HG03135 (cell line): ENCODE data around the gene OSBP2.

ENCODE experiments used
- ATAC-seq: cut with Tn5 transposase; IDR thresholded peaks from one replicate; pipeline ENCODE4 v1.9.1; 2021; ENCODE audit warnings: mild to moderate bottlenecking, moderate library complexity; ENCODE audit not compliant: unreplicated experiment

The OSBP2 gene

DNA sequence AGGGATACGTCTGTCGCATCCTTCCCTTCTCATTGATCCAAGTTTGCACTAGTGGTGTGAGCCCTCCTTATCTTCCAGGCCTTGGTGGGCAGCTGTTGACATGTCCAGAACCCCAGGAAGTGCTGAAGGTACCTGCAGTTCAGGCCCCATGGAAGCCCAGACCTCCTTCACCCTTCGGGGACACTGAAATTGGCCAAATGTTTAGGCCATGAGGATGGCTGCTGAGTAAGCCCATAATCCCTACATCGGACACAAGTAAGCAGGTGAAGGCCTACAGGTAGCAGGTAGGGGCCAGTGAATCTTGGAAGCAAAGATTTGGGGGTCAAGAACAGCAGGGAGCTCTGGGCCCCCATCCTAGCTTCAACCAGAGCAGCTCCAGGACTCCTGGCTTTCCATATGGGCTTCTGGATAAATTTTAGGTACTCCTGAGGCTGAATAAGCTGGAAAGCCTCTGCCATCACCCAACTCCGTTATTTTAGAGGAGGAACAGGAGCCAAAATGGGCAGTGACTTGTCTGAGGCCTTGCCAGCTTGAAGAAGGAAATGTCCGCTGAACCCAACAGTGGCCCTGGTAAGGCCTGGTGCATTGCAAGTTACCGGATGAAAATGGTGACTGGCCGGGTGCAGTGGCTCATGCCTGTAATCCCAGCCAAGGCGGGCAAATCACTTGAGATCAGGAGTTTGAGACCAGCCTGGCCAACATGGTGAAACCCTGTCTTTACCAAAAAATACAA is 228.7 kb downstream of the OSBP2 start:
- no peak for ATAC-seq

DNA sequence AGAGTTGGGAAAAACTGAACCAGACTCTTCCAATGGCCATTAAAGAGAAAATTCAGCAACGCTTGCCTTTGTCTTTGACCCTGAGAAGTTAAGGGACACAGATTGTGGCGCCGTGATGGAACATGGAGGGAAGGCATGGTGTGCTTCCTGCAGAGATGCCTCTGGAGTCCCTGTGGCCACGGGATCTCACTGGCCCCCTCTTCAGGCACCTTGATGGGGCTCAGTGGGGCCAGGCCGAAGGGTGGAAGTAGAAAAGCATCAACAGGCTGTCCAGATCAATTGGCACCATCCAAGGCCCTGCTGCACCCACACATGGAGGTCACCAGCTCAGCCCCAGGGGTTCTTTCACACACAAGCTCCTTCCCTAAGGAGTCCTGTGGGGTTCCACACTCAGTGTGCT is 231.0 kb downstream of the OSBP2 start:
- ATAC-seq: no peak

DNA sequence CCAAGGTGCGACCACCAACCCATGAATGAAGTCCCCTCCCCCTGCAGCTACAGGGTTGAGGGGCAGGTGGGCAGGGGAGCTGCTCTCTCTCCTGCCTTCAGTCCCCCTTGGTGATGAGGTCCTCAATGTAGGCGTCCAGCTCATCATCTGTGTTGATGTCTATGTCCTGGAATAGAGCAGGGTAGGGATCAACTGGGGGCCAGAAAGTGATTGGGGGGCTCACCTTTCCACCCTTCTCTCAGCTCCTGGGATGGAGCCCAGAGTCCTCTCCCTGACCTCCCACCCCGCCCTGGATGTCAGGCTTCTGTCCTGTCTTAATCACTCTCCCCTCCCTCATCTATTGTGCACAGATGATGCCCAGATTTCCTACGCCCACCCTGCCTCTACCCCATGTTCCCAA is 232.0 kb downstream of the OSBP2 start:
- no peak for ATAC-seq

DNA sequence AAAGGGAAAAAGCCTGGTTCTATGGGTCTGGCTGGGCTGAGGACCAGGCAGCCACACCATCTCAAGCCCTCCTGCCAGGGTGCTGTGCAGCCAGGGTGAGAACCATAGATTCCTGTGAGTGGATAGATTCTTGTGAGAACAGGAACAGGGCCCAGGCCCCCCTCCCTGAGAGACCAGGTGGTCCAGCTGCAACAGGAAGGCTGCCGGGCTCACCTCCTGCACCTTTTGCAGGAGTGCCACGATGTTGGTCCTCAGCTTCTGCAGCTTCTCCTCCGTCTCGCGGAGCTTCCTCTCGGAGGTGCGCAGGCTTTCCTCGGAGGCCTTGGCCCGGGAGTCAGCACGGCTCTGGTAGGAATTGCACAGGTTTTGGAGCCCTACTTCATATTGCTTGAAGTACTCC is 233.1 kb downstream of the OSBP2 start:
- no peak for ATAC-seq

DNA sequence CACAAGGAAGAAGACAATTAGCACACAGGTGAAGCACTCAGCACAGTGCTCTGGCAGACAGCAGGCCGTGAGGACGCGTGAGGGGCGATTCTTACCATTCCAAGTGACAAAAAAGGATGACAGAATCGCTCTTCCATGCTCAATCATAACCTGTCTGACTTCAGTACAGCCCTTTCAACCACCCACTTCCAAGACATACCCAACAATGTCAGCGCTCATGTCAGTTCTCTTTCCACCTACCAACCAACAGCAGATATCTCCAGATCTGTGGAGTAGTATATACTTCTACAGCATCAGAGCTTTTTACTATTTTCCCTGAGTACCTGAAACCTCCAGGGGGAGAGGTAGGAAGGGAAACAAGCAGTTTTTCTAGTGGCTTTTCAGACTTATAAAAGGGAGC is 233.7 kb downstream of the OSBP2 start:
- ATAC-seq: no peak

DNA sequence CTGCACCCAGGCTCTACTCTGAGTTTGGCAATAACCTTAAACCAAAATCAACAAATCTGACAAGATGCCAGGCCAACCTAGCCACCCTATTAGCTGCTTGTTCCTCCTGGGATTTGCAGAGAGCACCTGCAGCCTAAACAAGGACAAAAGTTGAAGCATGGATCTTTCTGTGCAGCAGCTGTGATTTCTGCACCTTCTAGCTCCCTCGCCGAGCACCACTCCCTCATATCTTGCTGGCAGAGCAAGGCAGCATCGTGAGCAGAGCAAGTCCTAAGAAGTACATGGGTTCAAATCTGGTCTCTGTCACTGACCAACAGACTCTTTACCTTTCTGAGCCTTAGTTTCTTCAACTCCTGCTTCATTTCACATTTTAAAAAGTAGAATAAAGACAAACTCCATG is 235.6 kb downstream of the OSBP2 start:
- ATAC-seq: no peak

DNA sequence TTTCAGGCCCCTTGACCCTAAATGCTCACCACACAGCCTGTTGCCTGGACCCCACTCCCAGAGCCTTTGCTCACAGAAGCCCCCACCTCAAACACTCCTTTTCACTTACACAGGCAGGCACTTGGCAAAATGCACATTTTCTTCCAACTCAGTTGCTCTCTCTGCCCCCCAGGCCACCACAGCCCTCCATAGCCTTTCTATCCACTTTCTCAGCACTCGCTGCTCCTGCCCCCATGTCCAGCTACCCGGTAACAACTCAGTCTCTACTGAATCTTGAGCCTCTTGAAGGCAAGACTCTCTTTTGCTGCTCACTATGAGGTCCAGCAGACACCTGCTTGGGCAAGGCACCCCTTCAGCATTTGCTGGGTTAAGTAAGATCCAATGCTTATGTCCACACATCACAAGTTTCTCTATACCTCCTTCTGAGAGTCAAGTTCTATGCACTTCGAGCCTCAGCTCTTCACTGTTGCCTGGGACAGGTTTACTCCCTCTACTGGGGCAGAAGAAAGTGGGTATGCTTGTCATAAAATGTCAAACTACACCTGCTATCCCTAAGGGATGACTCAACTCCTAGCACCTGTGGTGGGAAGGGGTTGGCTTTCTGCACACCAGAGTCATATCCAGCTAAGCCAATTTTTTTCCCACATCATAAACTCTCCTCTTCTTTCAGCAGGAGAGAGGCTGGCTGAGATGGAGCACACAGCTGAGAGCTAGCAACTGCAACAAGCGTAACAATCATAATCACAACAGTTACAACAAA is 237.0 kb downstream of the OSBP2 start:
- no peak for ATAC-seq

DNA sequence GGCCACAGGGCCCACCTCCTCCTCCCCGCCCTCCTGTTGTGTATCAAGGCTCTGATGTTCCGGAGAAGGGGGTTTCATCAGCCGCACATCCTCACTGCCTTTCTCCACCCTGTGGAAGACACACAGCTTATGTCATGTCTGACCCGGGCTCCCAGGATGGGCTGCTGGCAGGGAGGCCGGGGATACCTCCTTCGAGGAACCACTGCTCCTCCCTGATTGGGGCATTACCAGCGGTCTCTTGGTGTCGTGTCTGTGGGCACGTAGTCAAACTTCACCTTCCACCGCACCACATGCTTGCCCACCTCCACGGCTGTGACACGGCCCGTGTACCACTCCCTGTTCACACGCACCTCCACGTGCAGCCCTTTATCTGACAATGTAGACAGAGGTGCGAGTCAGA is 238.0 kb downstream of the OSBP2 start:
- no peak for ATAC-seq

DNA sequence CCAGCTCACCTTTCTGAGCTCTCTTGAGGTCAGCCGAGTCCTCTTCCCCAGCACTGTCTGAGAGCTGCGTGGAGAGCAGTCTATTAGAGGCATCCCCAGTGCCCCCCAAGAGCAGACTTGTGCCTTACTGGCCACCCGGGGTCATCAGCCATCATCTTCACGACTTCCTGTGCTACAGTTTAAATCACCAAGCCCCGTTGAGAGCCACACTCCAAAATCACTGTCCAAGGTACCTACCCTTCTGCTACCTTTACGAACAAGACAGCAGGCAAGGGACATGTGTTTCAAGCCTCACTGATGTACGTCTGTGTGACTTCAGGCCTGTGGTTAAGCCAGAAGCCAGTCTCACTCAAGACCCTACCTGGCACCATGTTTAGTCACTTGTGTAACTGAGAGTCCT is 238.8 kb downstream of the OSBP2 start:
- ATAC-seq: no peak

DNA sequence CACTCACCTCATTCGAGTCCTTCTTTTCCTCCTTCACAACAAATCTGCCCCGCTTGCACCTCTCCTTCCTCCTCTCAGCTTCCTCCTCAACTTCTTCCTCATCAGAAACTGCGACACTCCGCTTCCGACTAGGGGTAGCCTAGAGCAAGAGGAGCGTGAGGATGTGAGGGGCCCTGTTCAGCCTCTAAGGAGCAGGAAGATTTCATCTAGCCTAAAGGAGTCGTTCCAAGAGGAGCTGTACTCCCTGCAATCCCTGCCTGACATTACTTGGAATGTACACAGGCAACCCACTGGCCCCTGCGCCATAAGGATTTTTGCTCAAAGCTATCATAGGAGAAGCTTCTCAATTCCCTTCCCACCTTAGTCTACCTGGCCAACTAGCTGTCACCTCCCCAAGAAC is 239.4 kb downstream of the OSBP2 start:
- ATAC-seq: no peak

DNA sequence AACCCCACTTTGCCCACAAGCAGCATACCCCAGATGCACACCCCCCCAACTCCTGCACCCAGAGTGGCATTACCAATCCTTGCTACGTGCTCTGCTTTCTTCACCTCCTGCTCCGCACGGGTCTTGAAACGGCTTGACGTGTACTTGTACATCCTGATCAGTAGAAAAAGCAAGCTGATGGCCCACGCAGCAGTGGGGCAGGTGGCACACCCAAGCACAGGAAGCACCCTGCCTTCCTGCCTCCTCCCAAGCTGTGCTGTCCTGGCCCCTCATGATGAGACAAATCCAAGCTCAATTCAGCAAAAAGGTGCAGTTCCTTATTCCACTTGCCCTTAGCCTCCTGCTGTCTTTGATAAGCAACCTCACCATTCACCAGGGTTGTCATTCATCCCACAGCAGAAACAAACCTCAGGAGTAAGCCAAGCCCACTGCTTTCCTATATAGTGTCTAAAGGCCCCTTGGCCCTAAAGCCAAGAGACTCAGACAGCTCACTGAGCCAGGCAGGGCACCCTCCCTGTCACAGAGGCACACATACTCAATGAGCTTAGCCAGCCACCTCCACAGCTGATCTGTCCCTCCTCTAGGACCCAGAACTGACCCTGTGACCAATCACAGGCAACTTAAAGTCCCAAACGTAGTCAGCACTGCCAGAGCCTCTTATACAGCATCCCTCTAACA is 246.2 kb downstream of the OSBP2 start:
- ATAC-seq: no peak

DNA sequence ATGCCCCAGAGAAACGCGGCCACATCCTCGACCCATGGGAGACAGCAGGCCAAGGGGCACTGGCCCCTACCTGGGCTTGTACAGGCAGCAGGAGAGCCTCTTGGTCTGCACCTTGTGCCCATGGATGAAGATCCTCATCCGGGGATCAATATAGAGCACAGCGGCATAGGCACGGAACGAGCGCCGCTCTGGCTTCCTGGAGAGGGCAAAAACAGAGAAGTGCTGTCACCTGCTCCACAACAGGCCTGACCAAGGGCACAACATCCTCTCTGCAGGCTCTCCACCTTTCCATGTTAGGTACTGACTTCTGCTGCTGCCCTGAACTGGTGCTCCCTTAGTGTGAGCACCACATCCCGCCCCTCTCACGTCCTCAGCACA is 246.7 kb downstream of the OSBP2 start:
- ATAC-seq: no peak

DNA sequence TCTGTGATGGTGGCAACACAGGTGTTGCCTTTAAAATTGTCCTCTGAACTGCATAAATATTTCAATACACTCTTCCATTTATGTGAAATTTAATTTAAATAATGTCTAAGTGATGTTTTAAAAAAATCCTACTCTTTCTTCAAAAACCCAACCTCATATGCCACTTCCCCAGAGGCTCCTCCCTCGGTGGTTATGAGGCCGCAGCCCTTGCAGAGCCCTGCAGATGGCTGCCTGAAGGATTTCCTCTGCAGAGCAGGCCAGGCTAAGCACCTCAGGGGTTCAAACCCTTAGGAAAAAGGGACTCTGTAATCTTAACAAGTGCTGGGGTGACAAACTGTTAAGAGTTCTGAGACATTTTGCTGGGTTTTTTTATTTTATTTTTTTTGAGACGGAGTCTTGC is 248.7 kb downstream of the OSBP2 start:
- no peak for ATAC-seq

DNA sequence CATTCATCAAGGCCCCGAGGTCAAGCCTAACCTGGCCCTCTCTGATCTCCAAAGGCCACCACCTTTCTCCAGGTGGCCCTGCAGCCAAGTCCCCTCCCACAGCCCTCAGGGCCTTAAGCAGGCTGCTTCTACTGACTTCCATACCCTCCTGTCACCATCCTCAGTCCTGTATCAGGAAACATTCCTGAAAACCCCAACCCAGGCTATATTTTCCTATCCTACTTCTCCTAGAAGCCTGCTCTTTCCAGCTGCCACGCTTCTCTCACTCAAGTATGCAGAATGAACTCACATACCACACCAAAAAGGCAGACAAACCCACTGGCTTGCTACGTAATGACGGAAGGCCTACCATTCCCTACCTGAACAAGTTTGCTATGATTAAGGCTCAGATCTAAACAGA is 250.3 kb downstream of the OSBP2 start:
- ATAC-seq: no peak

DNA sequence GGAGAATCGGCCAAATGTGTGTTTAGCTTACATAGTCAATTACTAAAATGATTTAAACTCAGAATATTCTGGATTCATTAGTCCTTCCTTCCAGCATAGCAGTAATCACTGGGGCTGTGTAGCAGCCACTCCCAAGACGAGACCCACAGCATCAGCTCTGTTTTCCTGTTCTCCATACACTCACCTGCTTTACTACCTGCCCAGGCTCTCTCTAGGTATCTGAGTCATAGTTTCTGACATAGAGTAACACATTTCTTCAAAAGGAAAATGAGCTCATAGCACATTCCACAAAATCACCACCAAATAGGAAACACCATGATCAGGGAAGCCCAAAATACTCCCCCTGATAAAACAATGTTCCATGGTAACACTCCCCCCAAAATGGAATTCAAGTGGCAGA is 251.0 kb downstream of the OSBP2 start:
- no peak for ATAC-seq

DNA sequence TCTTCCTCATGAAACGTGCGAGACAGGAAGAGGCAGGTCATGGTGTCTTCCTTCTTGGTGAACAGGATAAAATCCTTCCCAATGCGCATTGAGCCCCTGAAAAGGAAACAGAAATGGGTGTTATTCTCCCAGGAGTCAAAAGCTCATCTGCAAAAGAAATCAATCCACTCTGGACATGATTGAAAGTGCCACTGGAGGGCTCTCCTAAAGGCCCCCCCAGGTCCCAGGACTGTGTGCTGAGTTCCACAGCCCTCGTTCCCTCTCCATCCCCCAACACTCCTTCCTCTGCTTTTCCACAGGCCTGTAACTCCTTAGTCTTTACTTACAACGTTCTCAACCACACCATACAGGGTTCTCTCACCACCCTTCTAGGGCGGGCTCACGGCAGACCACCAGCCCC is 251.7 kb downstream of the OSBP2 start:
- ATAC-seq: no peak

DNA sequence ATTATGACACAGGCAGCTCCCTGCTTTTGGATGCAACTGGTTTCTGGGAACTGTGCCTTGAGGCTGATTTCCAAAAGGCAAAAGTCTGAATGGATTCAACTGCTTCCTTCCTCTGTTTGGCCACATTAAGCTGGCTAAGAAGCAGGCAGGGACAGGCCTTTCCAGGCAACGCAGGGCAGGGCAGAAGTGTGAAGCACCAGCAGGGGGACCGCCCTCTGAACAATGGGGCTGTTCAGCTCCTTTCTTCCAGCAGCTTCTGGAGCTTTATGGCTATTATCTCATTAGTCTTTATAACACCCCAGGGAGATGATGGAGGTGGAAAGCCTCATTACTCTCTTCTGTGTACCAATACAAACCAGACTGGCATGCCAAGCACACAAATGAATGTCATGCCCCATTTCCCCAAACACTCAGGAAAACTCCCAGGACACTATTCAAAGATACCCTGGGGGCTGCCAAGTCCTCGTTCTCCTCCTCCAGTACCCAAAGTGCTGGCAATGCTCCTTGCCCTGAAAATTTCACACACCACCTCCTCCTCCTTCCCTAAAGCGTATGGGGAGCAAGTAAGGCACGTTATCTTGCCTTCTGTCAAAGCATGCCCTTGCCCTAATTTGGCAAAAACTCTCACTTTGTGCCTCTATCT is 252.6 kb downstream of the OSBP2 start:
- ATAC-seq: no peak

DNA sequence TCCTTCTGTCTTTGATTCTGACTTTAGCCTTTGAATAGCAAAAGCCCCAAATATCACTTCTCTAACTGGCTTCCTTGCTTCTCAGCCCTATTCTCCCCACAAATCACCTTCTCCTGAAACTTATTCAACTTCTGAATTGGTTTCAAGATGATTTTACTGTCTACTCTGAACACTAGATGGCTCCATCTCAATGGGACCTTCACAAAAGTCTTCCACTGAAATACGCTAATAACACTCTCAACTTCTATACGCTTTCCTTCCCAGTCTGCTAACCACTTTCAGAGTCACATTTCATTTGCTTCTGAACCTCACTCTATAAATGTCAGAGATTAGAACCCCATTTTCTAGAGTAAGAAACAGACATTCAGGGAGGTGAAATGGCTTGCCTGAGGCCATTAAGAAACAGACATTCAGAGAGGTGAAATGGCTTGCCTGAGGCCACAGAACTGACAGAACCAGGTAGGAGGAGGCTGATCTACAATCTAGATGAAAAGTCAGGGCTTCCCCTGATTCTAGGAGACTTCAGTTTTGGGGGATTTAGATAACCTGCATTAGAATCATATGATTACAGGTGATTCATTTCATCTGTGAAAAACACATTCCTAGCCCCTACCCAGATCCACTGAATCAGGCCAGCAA is 253.3 kb downstream of the OSBP2 start:
- ATAC-seq: no peak

DNA sequence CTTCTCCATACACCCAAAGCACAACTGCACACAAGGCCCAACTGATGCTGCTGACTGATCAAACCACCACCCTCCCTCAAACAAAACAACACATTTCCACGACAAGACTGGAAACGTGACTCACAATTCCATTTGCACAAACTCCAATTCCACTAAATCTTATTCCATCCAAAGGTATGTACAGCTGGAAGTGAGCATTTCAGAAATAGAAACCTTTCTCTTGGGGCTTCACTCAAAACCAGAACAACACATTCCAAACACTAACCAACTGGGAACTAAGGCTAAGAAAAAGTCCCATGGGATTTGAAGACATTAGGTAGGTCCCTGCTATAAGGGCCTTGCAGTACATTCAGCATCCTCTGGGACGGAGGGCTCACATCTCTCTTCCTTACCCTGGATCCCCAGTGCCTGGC is 254.3 kb downstream of the OSBP2 start:
- ATAC-seq: no peak

DNA sequence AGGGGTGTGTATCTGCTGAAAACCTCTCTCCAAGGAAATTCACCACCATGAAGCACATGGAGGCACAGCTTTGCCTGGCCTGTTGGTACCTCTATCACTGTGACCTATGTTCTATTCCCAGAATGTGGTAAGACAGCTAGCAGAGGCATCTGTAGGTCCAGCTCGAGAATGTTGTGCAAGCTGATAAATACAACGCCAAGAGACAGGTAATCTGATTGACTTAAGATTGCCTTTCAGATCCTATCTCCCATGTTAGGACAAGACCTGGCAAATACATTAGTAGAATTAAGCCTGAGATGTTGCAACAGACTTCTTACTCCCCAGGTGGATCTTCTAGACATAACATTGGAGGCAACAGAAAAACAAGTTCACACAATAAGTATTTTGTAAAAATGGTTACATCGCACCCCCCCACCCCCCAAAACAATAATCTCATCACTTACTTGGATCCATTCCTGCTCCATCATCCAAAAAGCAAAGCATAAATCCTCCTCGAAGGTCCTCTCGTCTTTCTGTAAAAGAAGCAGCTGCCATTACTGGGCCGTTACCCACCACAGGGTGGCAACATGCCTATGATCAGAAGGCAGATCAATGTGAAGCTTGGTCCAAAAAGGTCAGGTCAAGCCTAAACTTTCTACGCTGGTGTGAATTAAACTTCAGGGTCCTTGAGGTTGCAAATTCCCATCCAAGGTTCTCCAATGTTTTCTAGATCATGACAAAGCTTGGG is 255.4 kb downstream of the OSBP2 start:
- ATAC-seq: no peak

DNA sequence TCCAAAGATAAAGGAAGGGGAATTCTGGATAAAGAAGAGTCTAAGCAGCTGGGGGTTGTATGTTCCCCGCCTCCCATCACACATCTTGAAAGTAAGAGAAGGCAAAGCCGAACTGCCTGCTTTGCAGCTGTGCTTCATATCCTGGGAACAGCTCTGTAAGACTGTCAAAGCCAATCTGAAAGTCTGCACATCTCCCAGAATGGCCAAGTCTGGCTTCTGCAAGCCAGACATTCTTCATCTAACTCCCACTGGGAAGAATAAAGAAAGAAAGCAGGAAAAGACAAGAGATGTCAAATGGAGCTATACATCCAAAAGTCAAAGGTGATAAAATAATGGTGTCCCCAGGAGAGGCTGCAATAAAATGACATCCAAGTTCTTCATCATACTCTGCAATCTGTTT is 258.5 kb downstream of the OSBP2 start:
- ATAC-seq: no peak
